ENCODE data around the gene TIMP2. TPM values are rescaled to one million over a fixed set of nuclear protein-coding genes. Genes with fewer than 3 reads are reported as not detected.

TIMP2 gene
- total RNA-seq, 1 experiment from 2014 or later = 64.8 TPM

DNA sequence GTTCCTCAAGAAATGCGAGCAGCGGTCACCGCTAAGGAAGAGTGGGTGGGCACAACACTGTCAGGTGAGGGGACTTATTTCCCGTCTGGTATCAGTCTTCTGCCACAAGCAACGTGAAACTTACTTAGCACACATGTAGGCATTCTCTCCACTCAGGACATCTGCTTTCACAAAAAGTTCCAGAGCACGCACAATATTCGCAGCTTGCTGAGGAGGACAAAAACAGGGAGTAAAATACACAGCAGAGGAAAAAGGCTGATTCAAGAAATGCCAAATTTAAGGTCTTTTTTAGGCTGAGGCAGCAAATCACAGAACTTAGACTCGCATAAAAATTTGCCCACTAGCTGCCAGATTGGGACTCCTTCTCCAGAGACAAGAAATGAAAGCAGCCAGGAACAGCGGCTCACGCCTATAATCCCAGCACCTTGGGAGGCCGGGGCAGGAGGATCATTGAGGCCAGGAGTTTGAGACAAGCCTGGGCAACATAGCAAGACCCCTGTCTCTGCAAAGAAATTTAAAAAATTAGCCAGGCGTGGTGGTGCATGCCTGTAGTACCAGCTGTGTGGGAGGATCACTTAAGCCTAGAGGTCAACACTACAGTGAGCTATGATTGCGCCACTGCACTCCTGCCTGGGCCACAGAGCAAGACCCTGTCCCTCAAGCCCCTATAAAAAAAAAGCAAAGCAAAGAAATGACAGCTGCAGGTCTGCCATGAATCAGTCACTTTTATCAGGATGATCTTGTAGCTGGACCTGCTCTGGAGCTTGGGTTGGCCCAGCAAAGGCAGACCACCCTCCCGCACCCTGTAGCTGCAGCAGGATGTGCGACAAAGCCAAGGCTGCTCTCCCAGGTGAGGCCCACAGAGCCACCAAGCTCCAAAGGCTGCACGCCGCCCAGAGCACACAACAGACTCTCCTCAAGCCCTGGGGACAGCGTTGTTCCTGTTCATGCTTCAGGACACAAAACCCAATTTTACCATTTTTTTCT is 105.1 kb downstream of the TIMP2 start:
- Histone ChIP-seq H3K27me3 (ENCODE audit: insufficient read depth, low read length) (no peaks in the 10 kb centered on the region), H3K4me2 (ENCODE audit: low read length) (no peak overlapping the region), H3K27ac (ENCODE audit: low read depth, low read length) (no peak overlapping the region), H3K9me2 (ENCODE audit: insufficient read depth) (no peaks in the 10 kb centered on the region), H3K9ac (ENCODE audit: low read length) (no peak overlapping the region), H3K4me3 (replicated peaks in 1 of 2; ENCODE audit: low read depth in 1 of 2, low read length in 2 of 2) (no peak overlapping the region), H3K36me3 (ENCODE audit: control insufficient read depth in 1 of 2, insufficient read depth in 2 of 2, low read length in 2 of 2) (peaks cover 75 to 93% of the 10 kb centered on the region in 2 experiments), H3K4me1 (ENCODE audit: control insufficient read depth in 1 of 2, insufficient read depth in 2 of 2, low read length in 2 of 2) (no peaks in the 10 kb centered on the region), H3K9me3 (ENCODE audit: control insufficient read depth in 1 of 2, insufficient read depth in 1 of 2, low read depth in 1 of 2, low read length in 2 of 2) (no peaks in the 10 kb centered on the region), H3K79me2 (ENCODE audit: insufficient read depth, low read length) (peaks cover 60% of the 10 kb centered on the region), H2AFZ (ENCODE audit: low read depth, low read length, poor library complexity, severe bottlenecking) (no peak overlapping the region), H4K20me1 (ENCODE audit: insufficient read depth) (peaks cover 7% of the 10 kb centered on the region; the same call in 1 of the 2 replicates)
- ATAC-seq (no peak), DNase-seq (ENCODE audit: low read depth, low spot score) (no peak)
- ChIA-PET RAD21 (ENCODE audit: low non-redundant PET in 1 of 2, low total read pairs in 2 of 2, uncharacterized antibody in 2 of 2, unreplicated experiment in 2 of 2) (no interaction called here), CTCF (no interaction called here), POLR2A (no interaction called here)
- intact Hi-C loops (cut with micrococcal nuclease) = no loop called here
- TF ChIP-seq EZH2 (IDR thresholded peaks at IDR 0.05) (no peak), POLR2A (IDR thresholded peaks at IDR 0.05; ENCODE audit: borderline replicate concordance, extremely low read depth, insufficient read depth, insufficient read length) (no peak), YY1 (IDR thresholded peaks at IDR 0.05; ENCODE audit: extremely low read depth, insufficient replicate concordance, low read depth, low read length) (no peak), ELF1 (IDR thresholded peaks at IDR 0.05; ENCODE audit: borderline replicate concordance, low read depth) (no peak), FOSL1 (IDR thresholded peaks at IDR 0.05; ENCODE audit: low read depth) (no peak), JUND (IDR thresholded peaks at IDR 0.05) (no peak), TCF7L2 (IDR thresholded peaks at IDR 0.05; ENCODE audit: borderline replicate concordance, extremely low read depth, insufficient read depth, insufficient read length) (no peak), EGR1 (IDR thresholded peaks at IDR 0.05; ENCODE audit: low read depth) (no peak), CEBPB (IDR thresholded peaks at IDR 0.05; ENCODE audit: low read depth) (no peak), CBX3 (IDR thresholded peaks at IDR 0.05; ENCODE audit: low read depth) (no peak)
- TF ChIP-seq, protein P1, sequence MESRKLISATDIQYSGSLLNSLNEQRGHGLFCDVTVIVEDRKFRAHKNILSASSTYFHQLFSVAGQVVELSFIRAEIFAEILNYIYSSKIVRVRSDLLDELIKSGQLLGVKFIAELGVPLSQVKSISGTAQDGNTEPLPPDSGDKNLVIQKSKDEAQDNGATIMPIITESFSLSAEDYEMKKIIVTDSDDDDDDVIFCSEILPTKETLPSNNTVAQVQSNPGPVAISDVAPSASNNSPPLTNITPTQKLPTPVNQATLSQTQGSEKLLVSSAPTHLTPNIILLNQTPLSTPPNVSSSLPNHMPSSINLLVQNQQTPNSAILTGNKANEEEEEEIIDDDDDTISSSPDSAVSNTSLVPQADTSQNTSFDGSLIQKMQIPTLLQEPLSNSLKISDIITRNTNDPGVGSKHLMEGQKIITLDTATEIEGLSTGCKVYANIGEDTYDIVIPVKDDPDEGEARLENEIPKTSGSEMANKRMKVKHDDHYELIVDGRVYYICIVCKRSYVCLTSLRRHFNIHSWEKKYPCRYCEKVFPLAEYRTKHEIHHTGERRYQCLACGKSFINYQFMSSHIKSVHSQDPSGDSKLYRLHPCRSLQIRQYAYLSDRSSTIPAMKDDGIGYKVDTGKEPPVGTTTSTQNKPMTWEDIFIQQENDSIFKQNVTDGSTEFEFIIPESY (IDR thresholded peaks at IDR 0.05; ENCODE audit: extremely low read depth, insufficient replicate concordance, low read length) = no peak
- TF ChIP-seq, protein P2, sequence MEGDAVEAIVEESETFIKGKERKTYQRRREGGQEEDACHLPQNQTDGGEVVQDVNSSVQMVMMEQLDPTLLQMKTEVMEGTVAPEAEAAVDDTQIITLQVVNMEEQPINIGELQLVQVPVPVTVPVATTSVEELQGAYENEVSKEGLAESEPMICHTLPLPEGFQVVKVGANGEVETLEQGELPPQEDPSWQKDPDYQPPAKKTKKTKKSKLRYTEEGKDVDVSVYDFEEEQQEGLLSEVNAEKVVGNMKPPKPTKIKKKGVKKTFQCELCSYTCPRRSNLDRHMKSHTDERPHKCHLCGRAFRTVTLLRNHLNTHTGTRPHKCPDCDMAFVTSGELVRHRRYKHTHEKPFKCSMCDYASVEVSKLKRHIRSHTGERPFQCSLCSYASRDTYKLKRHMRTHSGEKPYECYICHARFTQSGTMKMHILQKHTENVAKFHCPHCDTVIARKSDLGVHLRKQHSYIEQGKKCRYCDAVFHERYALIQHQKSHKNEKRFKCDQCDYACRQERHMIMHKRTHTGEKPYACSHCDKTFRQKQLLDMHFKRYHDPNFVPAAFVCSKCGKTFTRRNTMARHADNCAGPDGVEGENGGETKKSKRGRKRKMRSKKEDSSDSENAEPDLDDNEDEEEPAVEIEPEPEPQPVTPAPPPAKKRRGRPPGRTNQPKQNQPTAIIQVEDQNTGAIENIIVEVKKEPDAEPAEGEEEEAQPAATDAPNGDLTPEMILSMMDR (IDR thresholded peaks at IDR 0.05 in 2 of 3, conservative IDR thresholded peaks at IDR 0.05 in 1 of 3; ENCODE audit: borderline replicate concordance in 1 of 3, insufficient read depth in 1 of 3, low read depth in 2 of 3, low read length in 2 of 3) = no peak
- TF ChIP-seq, protein P3, sequence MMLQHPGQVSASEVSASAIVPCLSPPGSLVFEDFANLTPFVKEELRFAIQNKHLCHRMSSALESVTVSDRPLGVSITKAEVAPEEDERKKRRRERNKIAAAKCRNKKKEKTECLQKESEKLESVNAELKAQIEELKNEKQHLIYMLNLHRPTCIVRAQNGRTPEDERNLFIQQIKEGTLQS (IDR thresholded peaks at IDR 0.05) = no peak
- TF ChIP-seq, protein P4, sequence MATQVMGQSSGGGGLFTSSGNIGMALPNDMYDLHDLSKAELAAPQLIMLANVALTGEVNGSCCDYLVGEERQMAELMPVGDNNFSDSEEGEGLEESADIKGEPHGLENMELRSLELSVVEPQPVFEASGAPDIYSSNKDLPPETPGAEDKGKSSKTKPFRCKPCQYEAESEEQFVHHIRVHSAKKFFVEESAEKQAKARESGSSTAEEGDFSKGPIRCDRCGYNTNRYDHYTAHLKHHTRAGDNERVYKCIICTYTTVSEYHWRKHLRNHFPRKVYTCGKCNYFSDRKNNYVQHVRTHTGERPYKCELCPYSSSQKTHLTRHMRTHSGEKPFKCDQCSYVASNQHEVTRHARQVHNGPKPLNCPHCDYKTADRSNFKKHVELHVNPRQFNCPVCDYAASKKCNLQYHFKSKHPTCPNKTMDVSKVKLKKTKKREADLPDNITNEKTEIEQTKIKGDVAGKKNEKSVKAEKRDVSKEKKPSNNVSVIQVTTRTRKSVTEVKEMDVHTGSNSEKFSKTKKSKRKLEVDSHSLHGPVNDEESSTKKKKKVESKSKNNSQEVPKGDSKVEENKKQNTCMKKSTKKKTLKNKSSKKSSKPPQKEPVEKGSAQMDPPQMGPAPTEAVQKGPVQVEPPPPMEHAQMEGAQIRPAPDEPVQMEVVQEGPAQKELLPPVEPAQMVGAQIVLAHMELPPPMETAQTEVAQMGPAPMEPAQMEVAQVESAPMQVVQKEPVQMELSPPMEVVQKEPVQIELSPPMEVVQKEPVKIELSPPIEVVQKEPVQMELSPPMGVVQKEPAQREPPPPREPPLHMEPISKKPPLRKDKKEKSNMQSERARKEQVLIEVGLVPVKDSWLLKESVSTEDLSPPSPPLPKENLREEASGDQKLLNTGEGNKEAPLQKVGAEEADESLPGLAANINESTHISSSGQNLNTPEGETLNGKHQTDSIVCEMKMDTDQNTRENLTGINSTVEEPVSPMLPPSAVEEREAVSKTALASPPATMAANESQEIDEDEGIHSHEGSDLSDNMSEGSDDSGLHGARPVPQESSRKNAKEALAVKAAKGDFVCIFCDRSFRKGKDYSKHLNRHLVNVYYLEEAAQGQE (IDR thresholded peaks at IDR 0.05; ENCODE audit: low read depth) = no peak
- TF ChIP-seq, protein P5, sequence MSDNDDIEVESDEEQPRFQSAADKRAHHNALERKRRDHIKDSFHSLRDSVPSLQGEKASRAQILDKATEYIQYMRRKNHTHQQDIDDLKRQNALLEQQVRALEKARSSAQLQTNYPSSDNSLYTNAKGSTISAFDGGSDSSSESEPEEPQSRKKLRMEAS (IDR thresholded peaks at IDR 0.05) = no peak
- no TSS peak for BruUV-seq (replicated peaks)

All from HCT116 (cell line).